ENCODE data around the gene TRAF7. TPM values are rescaled to one million over a fixed set of nuclear protein-coding genes. Genes with fewer than 3 reads are reported as not detected.

TRAF7 gene
- total RNA-seq, 2 experiments from 2014 or later = 74.8 to 80.2 TPM

- intact Hi-C loops (cut with micrococcal nuclease) = no loop called here
- ATAC-seq (no peak), DNase-seq (no peak)
- Mint-ChIP-seq H3K27me3 (peaks cover 5% of the 10 kb centered on the region), H3K4me3 (no peak overlapping the region), H3K9me3 (no peaks in the 10 kb centered on the region), H3K4me1 (ENCODE audit: low read depth) (peaks cover 2% of the 10 kb centered on the region), H3K27ac (no peak overlapping the region), H3K36me3 (ENCODE audit: low read depth) (no peaks in the 10 kb centered on the region)
- ChIA-PET POLR2A (interaction anchor here (1.2 to 1.6 kb wide), 2 partner anchors 15 to 35 kb away, joined by 5 to 7 read pairs; partner anchors contain the start of genes MLST8 and TRAF7), CTCF (no interaction called here)
- no peak for TF ChIP-seq CTCF (IDR thresholded peaks at IDR 0.05)
Observed at GRCh38 chr16:2190002-2190658, 34.5 kb downstream of the TRAF7 start.

GRCh38 chr16:2190659-2191445 is 35.3 kb downstream of the TRAF7 start:
- POLR2A ChIA-PET = interaction anchor here (1.0 to 1.6 kb wide), 3 partner anchors 9 to 36 kb away, joined by 3 to 7 read pairs (median 5); partner anchors contain the start of genes MLST8 and TRAF7
- Mint-ChIP-seq H3K27ac (no peak overlapping the region), H3K9me3 (no peaks in the 10 kb centered on the region), H3K4me1 (ENCODE audit: low read depth) (peaks cover 3% of the 10 kb centered on the region), H3K27me3 (peaks cover 10% of the 10 kb centered on the region), H3K36me3 (ENCODE audit: low read depth) (no peaks in the 10 kb centered on the region), H3K4me3 (no peak overlapping the region)
- CTCF ChIA-PET = no interaction called here
- intact Hi-C loops (cut with micrococcal nuclease) = no loop called here
- DNase-seq = no peak
- no peak for TF ChIP-seq CTCF (IDR thresholded peaks at IDR 0.05)
- no peak for ATAC-seq

DNA sequence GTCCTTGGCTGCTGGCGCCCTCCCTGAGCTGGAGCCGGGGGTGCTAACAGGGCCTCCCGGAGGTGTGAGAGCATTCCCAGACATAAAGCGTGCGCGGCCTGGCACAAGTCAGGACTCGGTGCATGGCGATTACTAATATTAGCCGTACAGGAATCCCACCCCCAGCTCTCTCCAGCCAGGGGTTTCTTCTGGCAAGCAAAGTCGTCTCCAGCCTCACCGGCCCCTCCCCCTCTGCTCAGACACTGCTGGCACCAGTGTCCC is 35.8 kb downstream of the TRAF7 start:
- intact Hi-C loops (cut with micrococcal nuclease) = no loop called here
- H3K27ac Mint-ChIP-seq = no peak overlapping the region
- H3K4me3 Mint-ChIP-seq = no peak overlapping the region
- DNase-seq (no peak), ATAC-seq (no peak)
- H3K9me3 Mint-ChIP-seq = no peaks in the 10 kb centered on the region
- CTCF ChIA-PET = no interaction called here
- no peak for TF ChIP-seq CTCF (IDR thresholded peaks at IDR 0.05)
- peaks cover 11% of the 10 kb centered on the region for H3K27me3 Mint-ChIP-seq
- peaks cover 3% of the 10 kb centered on the region for H3K4me1 Mint-ChIP-seq (ENCODE audit: low read depth)
- H3K36me3 Mint-ChIP-seq (ENCODE audit: low read depth) = no peaks in the 10 kb centered on the region
- POLR2A ChIA-PET = interaction anchor here (1.0 to 1.6 kb wide), 2 partner anchors 10 to 14 kb away, joined by 3 to 7 read pairs; partner anchors contain the start of gene MLST8

DNA sequence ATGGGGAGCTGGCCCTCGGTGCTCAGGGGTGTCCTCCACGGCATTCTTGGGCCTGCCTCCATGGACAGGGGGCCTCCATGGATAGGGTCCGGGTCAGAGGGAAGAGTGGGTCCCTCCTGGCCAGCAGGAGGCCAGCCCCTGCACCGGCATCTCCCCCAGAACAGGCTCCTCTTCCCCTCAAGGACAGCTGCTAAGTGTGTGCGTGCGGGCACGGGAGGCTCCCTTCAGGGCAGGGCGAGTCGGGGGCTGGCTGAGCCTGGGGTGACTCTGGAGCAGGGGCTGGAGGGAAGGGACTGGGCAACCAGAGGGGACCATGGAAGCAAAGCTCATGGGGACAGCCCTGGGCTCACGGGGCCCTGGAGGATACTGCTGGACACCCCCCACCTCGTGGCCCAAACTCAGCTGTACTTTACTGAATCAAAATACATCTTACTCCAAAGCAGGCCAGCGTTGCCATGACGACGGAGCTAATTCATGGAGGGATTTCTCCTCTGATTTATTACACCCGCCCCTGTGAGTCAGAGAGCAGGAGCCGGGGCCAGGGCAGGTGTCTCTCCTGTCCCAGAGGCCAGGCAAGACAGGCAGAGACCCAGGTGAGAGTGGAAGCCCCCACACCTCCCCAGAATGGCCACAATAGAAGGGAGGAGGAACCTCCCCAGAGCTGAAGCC is 38.7 kb downstream of the TRAF7 start:
- Mint-ChIP-seq H3K4me3 (no peak overlapping the region), H3K4me1 (ENCODE audit: low read depth) (peaks cover 3% of the 10 kb centered on the region), H3K27me3 (peaks cover 23% of the 10 kb centered on the region), H3K36me3 (ENCODE audit: low read depth) (no peaks in the 10 kb centered on the region), H3K27ac (no peak overlapping the region), H3K9me3 (no peaks in the 10 kb centered on the region)
- TF ChIP-seq CTCF (IDR thresholded peaks at IDR 0.05) = no peak
- intact Hi-C loops (cut with micrococcal nuclease) = no loop called here
- peak; percentile 68 for DNase-seq
- CTCF ChIA-PET = interaction anchor here (0.9 to 3.9 kb wide), 22 partner anchors 8 to 396 kb away, joined by 3 to 24 read pairs (median 4); partner anchors contain the start of genes CCNF and ECI1
- POLR2A ChIA-PET = interaction anchor here (0.8 to 2.8 kb wide), 8 partner anchors 10 to 63 kb away, joined by 3 to 18 read pairs (median 4); partner anchors contain the start of genes ECI1 and TRAF7
- ATAC-seq = no peak
